ENCODE measurements around the gene CSNK1D. TPM values are rescaled to one million over a fixed set of nuclear protein-coding genes. Genes with fewer than 3 reads are reported as not detected.

CSNK1D gene
- total RNA-seq, 1 donor = 50.3 TPM

DNA sequence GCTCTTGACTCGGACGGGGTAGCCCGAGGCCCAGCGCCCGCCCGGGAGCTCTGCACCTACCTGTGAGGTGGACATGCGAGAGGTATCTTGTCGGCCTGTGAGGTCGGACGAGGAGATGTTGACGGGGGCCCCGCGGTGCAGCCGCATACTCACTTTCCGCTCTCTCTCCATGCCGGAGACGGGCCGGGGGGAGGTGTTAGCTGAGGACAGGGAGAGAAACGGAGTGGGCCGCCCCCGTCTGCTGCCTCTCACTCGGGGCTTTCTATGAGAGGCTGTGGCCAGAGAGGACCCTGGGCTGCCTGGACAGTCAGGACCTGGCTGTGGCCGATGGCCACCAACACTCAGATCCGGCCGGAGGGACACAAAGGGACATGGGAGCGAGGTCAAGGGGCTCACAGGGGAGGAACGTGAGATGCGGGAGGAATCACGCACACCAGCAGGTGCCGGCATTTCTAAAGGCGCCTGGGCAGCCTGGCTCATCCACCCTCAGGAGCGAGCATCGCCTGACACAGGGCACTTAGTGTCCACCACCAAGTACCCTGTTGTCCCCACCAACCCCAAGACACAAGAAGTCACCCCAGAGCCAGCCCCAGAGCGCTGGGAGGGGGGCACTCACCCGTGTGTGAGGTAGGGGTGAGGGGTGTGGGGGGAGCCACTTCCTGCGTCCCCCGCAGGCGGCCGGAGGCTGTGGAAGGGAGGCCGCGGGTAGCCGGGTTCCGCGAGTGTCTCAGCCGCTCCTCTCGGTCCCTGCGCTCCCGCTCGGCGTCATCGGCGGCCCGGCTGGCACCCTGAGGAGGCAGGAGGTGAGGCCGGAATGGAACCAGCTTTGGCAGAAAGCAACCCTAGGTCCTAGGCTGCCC, 24.5 kb downstream of the CSNK1D start:
- H2AFZ ChIP-seq (ENCODE audit: low read length) = no peak overlapping the region
- peaks cover 86% of the 10 kb centered on the region for H4K20me1 ChIP-seq (ENCODE audit: insufficient read depth, low read length)
- H3K27ac ChIP-seq (ENCODE audit: low read depth, low read length) = no peak overlapping the region
- no peak overlapping the region for H3K4me3 ChIP-seq (ENCODE audit: insufficient read depth, low read length)
- peaks cover 95% of the 10 kb centered on the region for H3K36me3 ChIP-seq (ENCODE audit: insufficient read depth, low read length)
- no peak overlapping the region for H3K4me2 ChIP-seq (ENCODE audit: insufficient read depth, low read length)
- peaks cover 81% of the 10 kb centered on the region for H3K79me2 ChIP-seq (ENCODE audit: insufficient read depth, low read length)
- peaks cover 17% of the 10 kb centered on the region for H3K4me1 ChIP-seq (ENCODE audit: insufficient read depth, low read length)
- no peaks in the 10 kb centered on the region for H3K27me3 ChIP-seq (ENCODE audit: insufficient read depth, low read length)
- DNase-seq (ENCODE audit: insufficient read length, low spot score, missing footprints) = peak; percentile 83
- TF ChIP-seq, protein P1, sequence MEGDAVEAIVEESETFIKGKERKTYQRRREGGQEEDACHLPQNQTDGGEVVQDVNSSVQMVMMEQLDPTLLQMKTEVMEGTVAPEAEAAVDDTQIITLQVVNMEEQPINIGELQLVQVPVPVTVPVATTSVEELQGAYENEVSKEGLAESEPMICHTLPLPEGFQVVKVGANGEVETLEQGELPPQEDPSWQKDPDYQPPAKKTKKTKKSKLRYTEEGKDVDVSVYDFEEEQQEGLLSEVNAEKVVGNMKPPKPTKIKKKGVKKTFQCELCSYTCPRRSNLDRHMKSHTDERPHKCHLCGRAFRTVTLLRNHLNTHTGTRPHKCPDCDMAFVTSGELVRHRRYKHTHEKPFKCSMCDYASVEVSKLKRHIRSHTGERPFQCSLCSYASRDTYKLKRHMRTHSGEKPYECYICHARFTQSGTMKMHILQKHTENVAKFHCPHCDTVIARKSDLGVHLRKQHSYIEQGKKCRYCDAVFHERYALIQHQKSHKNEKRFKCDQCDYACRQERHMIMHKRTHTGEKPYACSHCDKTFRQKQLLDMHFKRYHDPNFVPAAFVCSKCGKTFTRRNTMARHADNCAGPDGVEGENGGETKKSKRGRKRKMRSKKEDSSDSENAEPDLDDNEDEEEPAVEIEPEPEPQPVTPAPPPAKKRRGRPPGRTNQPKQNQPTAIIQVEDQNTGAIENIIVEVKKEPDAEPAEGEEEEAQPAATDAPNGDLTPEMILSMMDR (IDR thresholded peaks at IDR 0.05; ENCODE audit: extremely low read depth, low read depth, low read length) = no peak
- H3K9me3 ChIP-seq (ENCODE audit: low read depth, low read length) = no peaks in the 10 kb centered on the region

DNA sequence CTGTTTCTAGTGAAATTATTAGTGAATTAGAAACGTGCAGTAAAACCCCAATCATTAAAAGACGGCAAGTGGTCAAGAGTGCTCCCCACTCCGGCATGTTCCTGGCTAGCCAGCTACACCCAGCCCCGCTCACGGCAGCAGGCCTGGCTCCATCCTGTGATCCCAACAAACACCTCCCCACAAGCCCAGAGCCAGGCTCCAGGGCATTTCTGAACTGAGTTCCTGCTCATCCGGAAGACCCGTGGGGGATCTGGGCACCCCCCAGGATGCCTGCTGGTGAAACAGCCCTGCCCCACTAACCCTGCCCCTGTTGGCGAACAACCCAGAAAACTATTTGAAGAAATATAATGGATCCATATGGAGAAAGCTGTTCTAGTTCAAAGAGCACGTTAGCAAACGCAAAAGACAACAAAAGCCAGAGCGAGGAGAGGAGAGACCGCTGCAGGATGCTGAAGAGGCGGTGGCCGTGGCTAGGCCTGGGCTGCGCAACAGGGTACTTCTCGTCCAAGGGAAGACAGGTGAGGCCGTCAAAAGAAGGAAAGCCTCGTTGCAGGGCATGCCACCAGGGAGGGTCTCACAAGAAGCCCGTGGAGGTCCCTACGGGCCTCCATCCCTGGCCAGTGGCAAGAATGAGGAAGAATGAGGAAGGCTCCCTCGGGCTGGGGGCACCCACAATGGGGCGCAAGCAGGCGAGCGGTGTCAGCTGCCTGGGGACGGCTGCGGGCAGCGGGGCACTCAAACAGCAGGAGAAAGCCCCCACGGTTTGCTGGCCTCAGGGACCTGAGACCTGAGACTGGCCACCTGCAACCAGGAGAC, 25.4 kb downstream of the CSNK1D start:
- H3K36me3 ChIP-seq (ENCODE audit: insufficient read depth, low read length) = peaks cover 99% of the 10 kb centered on the region
- peaks cover 78% of the 10 kb centered on the region for H3K79me2 ChIP-seq (ENCODE audit: insufficient read depth, low read length)
- H3K4me3 ChIP-seq (ENCODE audit: insufficient read depth, low read length) = no peak overlapping the region
- TF ChIP-seq, protein P1 (IDR thresholded peaks at IDR 0.05; ENCODE audit: extremely low read depth, low read depth, low read length) = no peak
- no peak overlapping the region for H2AFZ ChIP-seq (ENCODE audit: low read length)
- no peaks in the 10 kb centered on the region for H3K27me3 ChIP-seq (ENCODE audit: insufficient read depth, low read length)
- peak; percentile 82 for DNase-seq (ENCODE audit: insufficient read length, low spot score, missing footprints)
- H3K4me1 ChIP-seq (ENCODE audit: insufficient read depth, low read length) = peaks cover 18% of the 10 kb centered on the region
- peaks cover 92% of the 10 kb centered on the region for H4K20me1 ChIP-seq (ENCODE audit: insufficient read depth, low read length)
- no peak overlapping the region for H3K27ac ChIP-seq (ENCODE audit: low read depth, low read length)
- no peak overlapping the region for H3K4me2 ChIP-seq (ENCODE audit: insufficient read depth, low read length)
- H3K9me3 ChIP-seq (ENCODE audit: low read depth, low read length) = no peaks in the 10 kb centered on the region

DNA sequence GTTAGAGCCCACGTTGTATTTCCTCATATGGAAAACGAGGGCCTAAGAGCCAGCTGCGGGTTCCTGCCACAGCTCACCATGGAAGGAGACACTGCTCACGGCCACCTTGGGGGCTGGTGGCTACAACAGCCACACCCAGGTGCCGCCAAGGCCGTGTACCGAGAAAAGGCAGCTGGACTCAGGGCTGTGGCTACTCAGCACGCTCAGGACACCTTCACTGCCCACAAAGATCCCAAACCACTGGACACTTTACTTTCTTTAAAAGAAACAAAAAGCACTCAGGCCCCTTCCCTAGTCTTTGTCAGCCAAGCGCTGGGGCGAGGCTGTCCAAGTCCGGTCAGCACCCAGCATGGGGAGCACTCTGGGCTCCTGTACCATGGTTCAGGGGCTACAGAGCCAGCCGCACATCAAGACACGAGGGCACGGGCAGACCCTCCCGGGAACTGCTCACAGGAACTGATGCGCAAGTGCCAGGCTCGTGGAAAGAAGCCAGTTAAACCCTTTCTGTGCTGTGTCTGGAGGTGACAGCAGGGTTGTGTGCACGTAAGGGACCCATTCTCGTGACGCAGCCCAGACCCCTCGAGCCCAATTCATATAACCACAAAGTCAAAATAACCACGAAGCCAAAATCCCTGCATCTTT, 26.2 kb downstream of the CSNK1D start:
- no peak for DNase-seq (ENCODE audit: insufficient read length, low spot score, missing footprints)
- H3K4me3 ChIP-seq (ENCODE audit: insufficient read depth, low read length) = no peak overlapping the region
- H3K79me2 ChIP-seq (ENCODE audit: insufficient read depth, low read length) = peaks cover 70% of the 10 kb centered on the region
- H2AFZ ChIP-seq (ENCODE audit: low read length) = no peak overlapping the region
- H3K27ac ChIP-seq (ENCODE audit: low read depth, low read length) = peak overlapping the region; percentile 26
- peaks cover 98% of the 10 kb centered on the region for H3K36me3 ChIP-seq (ENCODE audit: insufficient read depth, low read length)
- H3K4me1 ChIP-seq (ENCODE audit: insufficient read depth, low read length) = peaks cover 25% of the 10 kb centered on the region
- no peaks in the 10 kb centered on the region for H3K27me3 ChIP-seq (ENCODE audit: insufficient read depth, low read length)
- H3K4me2 ChIP-seq (ENCODE audit: insufficient read depth, low read length) = no peak overlapping the region
- H4K20me1 ChIP-seq (ENCODE audit: insufficient read depth, low read length) = peaks cover 92% of the 10 kb centered on the region
- H3K9me3 ChIP-seq (ENCODE audit: low read depth, low read length) = no peaks in the 10 kb centered on the region
- TF ChIP-seq, protein P1 (IDR thresholded peaks at IDR 0.05; ENCODE audit: extremely low read depth, low read depth, low read length) = no peak

Measured in osteoblast (primary cell).